CD4-positive, alpha-beta T cell (primary cell): ENCODE results near the gene DNAJC16. TPM values are rescaled to one million over a fixed set of nuclear protein-coding genes. Genes with fewer than 3 reads are reported as not detected.

Experiments used
- ATAC-seq: fragments of 200-7000 bp; cut with Tn5 transposase; one replicate; pipeline ENCODE4 v1.10.0; 2022; ENCODE audit warnings: mild to moderate bottlenecking; ENCODE audit not compliant: poor library complexity
- CTCF ChIA-PET: fragments of 350-600 bp; sonication (Branson Sonifier 250); formaldehyde crosslinking; loops from one replicate; lab custom pipeline; 2021; ENCODE audit warnings: antibody characterized with exemption, inconsistent platforms; lab: Charles Lee
- POLR2A ChIA-PET: fragments of 350-600 bp; sonication (Branson Sonifier 250); formaldehyde crosslinking; loops from one replicate; lab custom pipeline; 2021; ENCODE audit warnings: antibody characterized with exemption, inconsistent platforms; lab: Charles Lee
- DNase-seq, 14 experiments: peaks; one replicate each; pipeline ENCODE4 v3.0.0-alpha.2; 2013 to 2020; ENCODE audit warnings: mixed read lengths in 2 of 14
- H3K27ac ChIP-seq, 2 donors: one replicate each; pipeline versions ENCODE4 v1.5.1 to v1.7.0; 2013; ENCODE audit warnings: low read length in 2 of 2, low read depth in 1 of 2, mild to moderate bottlenecking in 1 of 2
- H3K27me3 ChIP-seq, 2 experiments: 1 replicate in 1 of 2; 2 replicates in 1 of 2; pipeline versions ENCODE4 v1.6.1 to v1.7.0; 2013; ENCODE audit warnings: low read length in 2 of 2, control low read depth in 1 of 2, mild to moderate bottlenecking in 1 of 2, moderate library complexity in 1 of 2; ENCODE audit not compliant: insufficient read depth in 2 of 2, control insufficient read depth in 1 of 2
- H3K36me3 ChIP-seq: one replicate; pipeline ENCODE4 v1.6.1; 2013; ENCODE audit warnings: low read length, control low read depth; ENCODE audit not compliant: insufficient read depth
- H3K4me1 ChIP-seq: one replicate; pipeline ENCODE4 v1.6.1; 2013; ENCODE audit warnings: low read length, control low read depth; ENCODE audit not compliant: insufficient read depth
- H3K4me3 ChIP-seq: one replicate; pipeline ENCODE4 v1.5.1; 2013; ENCODE audit warnings: mild to moderate bottlenecking, low read length, moderate library complexity
- H3K9me3 ChIP-seq, 2 experiments: 1 replicate in 1 of 2; 2 replicates in 1 of 2; pipeline versions ENCODE4 v1.6.1 to v1.7.0; 2013; ENCODE audit warnings: low read length in 2 of 2, mild to moderate bottlenecking in 2 of 2, control low read depth in 1 of 2, moderate library complexity in 1 of 2; ENCODE audit not compliant: control insufficient read depth in 1 of 2, insufficient read depth in 1 of 2
- H3K27ac Mint-ChIP-seq: one replicate; pipeline ENCODE4 v1.8.0; 2020; ENCODE audit warnings: mixed read lengths
- H3K27me3 Mint-ChIP-seq: one replicate; pipeline ENCODE4 v1.8.0; 2021; ENCODE audit warnings: mixed read lengths
- H3K36me3 Mint-ChIP-seq: one replicate; pipeline ENCODE4 v1.8.0; 2021; ENCODE audit warnings: low read depth, mixed read lengths
- H3K4me1 Mint-ChIP-seq: one replicate; pipeline ENCODE4 v1.8.0; 2021; ENCODE audit warnings: low read depth, mixed read lengths
- H3K4me3 Mint-ChIP-seq: one replicate; pipeline ENCODE4 v1.8.0; 2020; ENCODE audit warnings: mild to moderate bottlenecking, mixed read lengths
- H3K9me3 Mint-ChIP-seq: one replicate; pipeline ENCODE4 v1.8.0; 2020; ENCODE audit warnings: mixed read lengths
- intact Hi-C, 2 experiments: fragments of 100-400 bp; cut with DNase I in 1 of 2; cut with micrococcal nuclease in 1 of 2; formaldehyde crosslinking; loops; one replicate each; pipeline versions ENCODE4 v1.15.1 to v1.9.0; 2023 to 2025; cut with DNase I, micrococcal nuclease
- total RNA-seq, 174 experiments: library from RNA in 2 of 174; stranded (reverse) in 2 of 174; gene quantifications; one replicate each; pipeline ENCODE4 v1.2.3 and lab custom pipeline; 2021 to 2026
- TF ChIP-seq, protein P1 (sequence below): fragments of 200-600 bp; IDR thresholded peaks from one replicate; pipeline ENCODE4 v1.8.0; 2022; ENCODE audit warnings: antibody characterized with exemption, mild to moderate bottlenecking

The DNAJC16 gene
- total RNA-seq, 2 experiments from 2014 or later = 8.2 to 10.4 TPM

- ATAC-seq (peak; percentile 92), DNase-seq (peak in 13 of 14 experiments; percentile 13 to 81 (median 48))
- no peaks in the 10 kb centered on the region for H3K9me3 ChIP-seq
- peaks cover 58% of the 10 kb centered on the region for H3K4me1 ChIP-seq
- H3K27me3 ChIP-seq = no peaks in the 10 kb centered on the region
- peak overlapping the region; percentile 64 for H3K27ac ChIP-seq
- POLR2A ChIA-PET = interaction anchor here (0.5 to 3.6 kb wide), 12 partner anchors 8 to 1121 kb away, joined by 3 to 34 read pairs (median 6); partner anchors contain the start of genes DDI2, DNAJC16 and SPEN
- peaks cover 55% of the 10 kb centered on the region for H3K4me1 Mint-ChIP-seq
- H3K4me3 ChIP-seq = no peak overlapping the region
- intact Hi-C loops = loop anchor here (1.0 to 5.0 kb wide), 2 partner anchors 52 to 53 kb away; partner anchors contain the start of gene DNAJC16 (in 2 of the 2)
- peak overlapping the region; percentile 97 for H3K27ac Mint-ChIP-seq
- peaks cover 10% of the 10 kb centered on the region for H3K36me3 ChIP-seq
- H3K36me3 Mint-ChIP-seq = peaks cover 28% of the 10 kb centered on the region
- H3K9me3 Mint-ChIP-seq = no peaks in the 10 kb centered on the region
- no peaks in the 10 kb centered on the region for H3K27me3 Mint-ChIP-seq
- H3K4me3 Mint-ChIP-seq = peak overlapping the region; percentile 67
- TF ChIP-seq, protein P1, sequence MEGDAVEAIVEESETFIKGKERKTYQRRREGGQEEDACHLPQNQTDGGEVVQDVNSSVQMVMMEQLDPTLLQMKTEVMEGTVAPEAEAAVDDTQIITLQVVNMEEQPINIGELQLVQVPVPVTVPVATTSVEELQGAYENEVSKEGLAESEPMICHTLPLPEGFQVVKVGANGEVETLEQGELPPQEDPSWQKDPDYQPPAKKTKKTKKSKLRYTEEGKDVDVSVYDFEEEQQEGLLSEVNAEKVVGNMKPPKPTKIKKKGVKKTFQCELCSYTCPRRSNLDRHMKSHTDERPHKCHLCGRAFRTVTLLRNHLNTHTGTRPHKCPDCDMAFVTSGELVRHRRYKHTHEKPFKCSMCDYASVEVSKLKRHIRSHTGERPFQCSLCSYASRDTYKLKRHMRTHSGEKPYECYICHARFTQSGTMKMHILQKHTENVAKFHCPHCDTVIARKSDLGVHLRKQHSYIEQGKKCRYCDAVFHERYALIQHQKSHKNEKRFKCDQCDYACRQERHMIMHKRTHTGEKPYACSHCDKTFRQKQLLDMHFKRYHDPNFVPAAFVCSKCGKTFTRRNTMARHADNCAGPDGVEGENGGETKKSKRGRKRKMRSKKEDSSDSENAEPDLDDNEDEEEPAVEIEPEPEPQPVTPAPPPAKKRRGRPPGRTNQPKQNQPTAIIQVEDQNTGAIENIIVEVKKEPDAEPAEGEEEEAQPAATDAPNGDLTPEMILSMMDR = no peak
- CTCF ChIA-PET = no interaction called here
Measured at GRCh38 chr1:15578921-15579682, 52.5 kb downstream of the DNAJC16 start.

DNA sequence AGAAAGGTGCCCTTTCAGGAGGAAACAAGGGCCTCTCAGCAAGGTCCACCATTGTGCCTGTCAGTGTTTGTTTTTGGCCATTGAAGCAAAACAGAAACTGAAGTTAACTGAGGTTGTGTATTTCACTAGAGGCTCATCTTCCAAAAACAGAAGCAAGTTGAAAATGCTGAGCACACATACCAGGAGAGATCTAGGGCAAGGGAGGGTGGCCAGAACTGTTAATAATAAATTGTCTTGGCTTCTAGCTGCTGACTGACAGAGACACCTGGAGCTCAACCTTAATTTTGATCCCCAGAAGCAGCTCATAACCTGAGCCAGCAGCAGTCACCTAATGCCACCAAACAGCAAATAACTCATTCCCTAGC lies 53.0 kb downstream of the DNAJC16 start:
- peak overlapping the region; percentile 97 for H3K27ac Mint-ChIP-seq
- no peak for ATAC-seq
- H3K9me3 Mint-ChIP-seq = no peaks in the 10 kb centered on the region
- H3K4me3 Mint-ChIP-seq = peak overlapping the region; percentile 67
- CTCF ChIA-PET = no interaction called here
- peaks cover 55% of the 10 kb centered on the region for H3K4me1 Mint-ChIP-seq
- TF ChIP-seq, protein P1 = no peak
- intact Hi-C loops = loop anchor here (1.0 to 5.0 kb wide), 2 partner anchors 52 to 53 kb away; partner anchors contain the start of gene DNAJC16 (in 2 of the 2)
- Histone ChIP-seq H3K27me3 (no peaks in the 10 kb centered on the region), H3K9me3 (no peaks in the 10 kb centered on the region), H3K4me1 (peaks cover 63% of the 10 kb centered on the region), H3K4me3 (no peak overlapping the region), H3K36me3 (peaks cover 8% of the 10 kb centered on the region), H3K27ac (peak overlapping the region; percentile 64)
- no peaks in the 10 kb centered on the region for H3K27me3 Mint-ChIP-seq
- DNase-seq = peak in 3 of 14 experiments; percentile 7 to 35 (median 29)
- POLR2A ChIA-PET = interaction anchor here (0.5 to 3.6 kb wide), 12 partner anchors 9 to 1120 kb away, joined by 3 to 34 read pairs (median 6); partner anchors contain the start of genes DDI2, DNAJC16 and SPEN
- H3K36me3 Mint-ChIP-seq = peaks cover 23% of the 10 kb centered on the region

DNA sequence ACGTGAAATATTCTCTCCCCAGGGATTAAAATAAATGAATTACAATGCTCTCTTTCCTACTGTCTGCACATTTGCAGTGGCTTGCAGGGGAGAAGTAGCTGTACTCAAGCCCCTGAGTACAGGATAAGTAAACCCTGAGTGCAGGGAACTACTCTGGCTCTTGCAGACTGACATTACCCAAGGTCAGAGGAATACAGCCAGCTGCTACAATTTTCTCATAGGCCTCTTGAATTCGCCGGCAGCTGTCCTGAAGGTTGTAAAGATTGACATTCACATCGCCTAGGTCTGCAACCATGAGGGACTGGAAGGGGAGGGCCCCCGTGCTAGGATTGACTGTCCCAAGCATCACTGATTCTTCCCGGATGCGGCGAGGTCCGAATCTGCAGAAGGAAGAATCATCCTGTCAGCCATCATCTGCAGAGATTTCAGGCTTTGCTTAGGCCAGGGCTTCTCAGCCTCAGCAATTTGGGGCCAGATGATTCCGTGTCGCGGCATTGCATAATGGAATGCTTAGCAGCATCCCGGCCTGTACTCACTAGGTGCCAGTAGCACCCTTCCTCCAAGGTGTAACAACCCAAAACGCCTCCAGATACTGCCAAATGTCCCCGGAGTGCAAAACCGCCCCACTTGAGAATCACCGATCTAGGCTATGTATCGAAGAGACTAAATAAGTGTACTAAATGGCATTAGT lies 56.5 kb downstream of the DNAJC16 start:
- CTCF ChIA-PET = interaction anchor here (1.6 kb wide), 1 partner anchor 20 kb away, joined by 5 read pairs; no protein-coding TSS in a partner anchor
- no peaks in the 10 kb centered on the region for H3K9me3 ChIP-seq
- Mint-ChIP-seq H3K4me1 (peaks cover 56% of the 10 kb centered on the region), H3K9me3 (no peaks in the 10 kb centered on the region), H3K27ac (peak overlapping the region; percentile 85), H3K4me3 (peak overlapping the region; percentile 80), H3K36me3 (peaks cover 31% of the 10 kb centered on the region), H3K27me3 (no peaks in the 10 kb centered on the region)
- no peak overlapping the region for H3K27ac ChIP-seq
- ATAC-seq (no peak), DNase-seq (no peak)
- TF ChIP-seq, protein P1 = no peak
- H3K4me3 ChIP-seq = no peak overlapping the region
- intact Hi-C loops = no loop called here
- POLR2A ChIA-PET = interaction anchor here (1.5 kb wide), 1 partner anchor 14 kb away, joined by 5 read pairs; no protein-coding TSS in a partner anchor
- no peaks in the 10 kb centered on the region for H3K36me3 ChIP-seq
- H3K4me1 ChIP-seq = peaks cover 60% of the 10 kb centered on the region
- no peaks in the 10 kb centered on the region for H3K27me3 ChIP-seq
